Neural cell (in vitro differentiated cells): ENCODE results near the gene TRIM14. TPM values are rescaled to one million over a fixed set of nuclear protein-coding genes. Genes with fewer than 3 reads are reported as not detected.

ENCODE experiments used
- H2AFZ ChIP-seq: fragments of 200-600, 300-800 bp; sonication (generic), shearing (Covaris generic); 2 replicates; pipeline ENCODE4 v1.6.0; 2014; ENCODE audit warnings: low read depth, mild to moderate bottlenecking, antibody characterized with exemption, low read length, moderate library complexity
- H3F3A ChIP-seq: fragments of 200-600 bp; shearing (Covaris generic); 2 replicates; pipeline ENCODE4 v1.6.1; 2016; ENCODE audit warnings: mild to moderate bottlenecking, moderate library complexity, mixed read lengths, antibody characterized with exemption, low read length; ENCODE audit not compliant: insufficient read depth, poor library complexity, severe bottlenecking
- H3K27ac ChIP-seq: fragments of 200-600, 300-800 bp; sonication (generic), shearing (Covaris generic); 2 replicates; pipeline ENCODE4 v1.5.1; 2014; ENCODE audit warnings: mild to moderate bottlenecking, low read length, moderate library complexity
- H3K27me3 ChIP-seq: fragments of 300-800, 200-600 bp; sonication (generic), shearing (Covaris generic); 2 replicates; pipeline ENCODE4 v1.6.0; 2014; ENCODE audit warnings: mild to moderate bottlenecking, low read depth, low read length, moderate library complexity; ENCODE audit not compliant: insufficient read depth
- H3K36me3 ChIP-seq: fragments of 300-800, 200-600 bp; sonication (generic), shearing (Covaris generic); 2 replicates; pipeline ENCODE4 v1.5.1; 2014; ENCODE audit warnings: mild to moderate bottlenecking, antibody characterized with exemption, low read length, moderate library complexity; ENCODE audit not compliant: insufficient read depth
- H3K4me2 ChIP-seq: fragments of 300-800, 200-600 bp; sonication (generic), shearing (Covaris generic); 2 replicates; pipeline ENCODE4 v1.6.0; 2014; ENCODE audit warnings: mild to moderate bottlenecking, low read length
- H3K4me3 ChIP-seq: fragments of 300-800, 200-600 bp; sonication (generic), shearing (Covaris generic); 2 replicates; pipeline ENCODE4 v1.5.1; 2014; ENCODE audit warnings: mild to moderate bottlenecking, low read length, moderate library complexity
- H3K79me2 ChIP-seq: fragments of 200-600 bp; shearing (Covaris generic); replicated peaks from 2 replicates; pipeline ENCODE4 v1.6.0; 2014; ENCODE audit warnings: mild to moderate bottlenecking, low read length, moderate library complexity; ENCODE audit not compliant: insufficient read depth
- H3K9ac ChIP-seq: fragments of 300-800, 200-600 bp; sonication (generic), shearing (Covaris generic); 2 replicates; pipeline ENCODE4 v1.6.1; 2016; ENCODE audit warnings: mild to moderate bottlenecking, low read length, mixed read lengths
- H3K9me2 ChIP-seq: fragments of 200-600 bp; shearing (Covaris generic); 2 replicates; pipeline ENCODE4 v1.6.1; 2016; ENCODE audit warnings: mild to moderate bottlenecking, low read length, mixed read lengths; ENCODE audit not compliant: insufficient read depth
- H3K9me3 ChIP-seq: fragments of 200-600, 300-800 bp; sonication (generic), shearing (Covaris generic); 2 replicates; pipeline ENCODE4 v1.6.1; 2016; ENCODE audit warnings: mild to moderate bottlenecking, mixed run types, low read length, moderate library complexity, mixed read lengths
- H4K20me1 ChIP-seq: fragments of 200-600 bp; shearing (Covaris generic); 2 replicates; pipeline ENCODE4 v1.6.1; 2016; ENCODE audit warnings: mild to moderate bottlenecking, mixed run types; ENCODE audit not compliant: insufficient read depth
- CTCF ChIP-seq: fragments of 450-650 bp; IDR thresholded peaks from 2 replicates; pipeline ENCODE4 v1.5.1; 2014; ENCODE audit warnings: antibody characterized with exemption, mild to moderate bottlenecking, moderate library complexity; ENCODE audit not compliant: poor library complexity, severe bottlenecking
- EP300 ChIP-seq: fragments of 450-650 bp; conservative IDR thresholded peaks from 2 replicates; pipeline ENCODE4 v1.6.1; 2014; ENCODE audit warnings: antibody characterized with exemption, mild to moderate bottlenecking, moderate library complexity; ENCODE audit not compliant: poor library complexity, severe bottlenecking
- EZH2 ChIP-seq: fragments of 200-600, 300-800 bp; shearing (Covaris generic), sonication (generic); IDR thresholded peaks from 2 replicates; pipeline ENCODE4 v1.6.1; 2014; ENCODE audit warnings: antibody characterized with exemption, low read length, borderline replicate concordance, mild to moderate bottlenecking; ENCODE audit not compliant: insufficient read depth, poor library complexity, severe bottlenecking
- MXI1 ChIP-seq: fragments of 450-650 bp; conservative IDR thresholded peaks from 2 replicates; pipeline ENCODE4 v1.6.1; 2014; ENCODE audit warnings: antibody characterized with exemption, mild to moderate bottlenecking; ENCODE audit not compliant: poor library complexity, severe bottlenecking
- POLR2AphosphoS5 ChIP-seq: IDR thresholded peaks from 2 replicates; pipeline ENCODE4 v1.6.1; 2012
- RAD21 ChIP-seq: fragments of 450-650 bp; conservative IDR thresholded peaks from 2 replicates; pipeline ENCODE4 v1.6.1; 2014; ENCODE audit warnings: antibody characterized with exemption, mild to moderate bottlenecking, moderate library complexity
- REST ChIP-seq: IDR thresholded peaks from 2 replicates; pipeline ENCODE4 v1.6.1; 2012; ENCODE audit warnings: borderline replicate concordance
- TAF1 ChIP-seq: IDR thresholded peaks from 2 replicates; pipeline ENCODE4 v1.6.1; 2012; ENCODE audit warnings: low read depth
- polyA plus RNA-seq: library from polyadenylated mRNA; depleted of rRNA; stranded (reverse); fragments of >200 nt; gene quantifications from 2 replicates; pipeline ENCODE4 v1.2.3, GENCODE V29; 2014

The TRIM14 gene
- polyA plus RNA-seq, 1 donor from 2014 or later: not detected

- Histone ChIP-seq H3K9me2 (no peaks in the 10 kb centered on the region), H3K79me2 (no peaks in the 10 kb centered on the region), H3K27me3 (no peaks in the 10 kb centered on the region), H3K4me3 (no peak overlapping the region), H2AFZ (no peak overlapping the region), H3K9me3 (no peaks in the 10 kb centered on the region), H3K4me2 (no peak overlapping the region), H3K27ac (no peak overlapping the region), H3K9ac (no peak overlapping the region), H4K20me1 (no peaks in the 10 kb centered on the region), H3K36me3 (no peaks in the 10 kb centered on the region), H3F3A (no peaks in the 10 kb centered on the region)
- no peak for TF ChIP-seq MXI1
- TF ChIP-seq RAD21: no peak
Observed at GRCh38 chr9:98047002-98047401, 72.0 kb downstream of the TRIM14 start.

- Histone ChIP-seq H3K4me3 (no peak overlapping the region), H3K79me2 (no peaks in the 10 kb centered on the region), H3K27me3 (no peaks in the 10 kb centered on the region), H4K20me1 (no peaks in the 10 kb centered on the region), H3K27ac (no peak overlapping the region), H3K9me2 (no peaks in the 10 kb centered on the region), H3F3A (no peaks in the 10 kb centered on the region), H3K9ac (no peak overlapping the region), H3K9me3 (no peaks in the 10 kb centered on the region), H3K36me3 (no peaks in the 10 kb centered on the region), H3K4me2 (no peak overlapping the region), H2AFZ (no peak overlapping the region)
- TF ChIP-seq EZH2 (no peak), EP300 (no peak), MXI1 (no peak), TAF1 (no peak), RAD21 (no peak), REST (no peak), CTCF (no peak), POLR2AphosphoS5 (no peak)
Observed at GRCh38 chr9:98046180-98046543, 72.9 kb downstream of the TRIM14 start.
